ENCODE measurements around the gene STAB1.
A peak's percentile ranks its signal among the peaks of the same experiment; 100 is the strongest.

The STAB1 gene

DNA sequence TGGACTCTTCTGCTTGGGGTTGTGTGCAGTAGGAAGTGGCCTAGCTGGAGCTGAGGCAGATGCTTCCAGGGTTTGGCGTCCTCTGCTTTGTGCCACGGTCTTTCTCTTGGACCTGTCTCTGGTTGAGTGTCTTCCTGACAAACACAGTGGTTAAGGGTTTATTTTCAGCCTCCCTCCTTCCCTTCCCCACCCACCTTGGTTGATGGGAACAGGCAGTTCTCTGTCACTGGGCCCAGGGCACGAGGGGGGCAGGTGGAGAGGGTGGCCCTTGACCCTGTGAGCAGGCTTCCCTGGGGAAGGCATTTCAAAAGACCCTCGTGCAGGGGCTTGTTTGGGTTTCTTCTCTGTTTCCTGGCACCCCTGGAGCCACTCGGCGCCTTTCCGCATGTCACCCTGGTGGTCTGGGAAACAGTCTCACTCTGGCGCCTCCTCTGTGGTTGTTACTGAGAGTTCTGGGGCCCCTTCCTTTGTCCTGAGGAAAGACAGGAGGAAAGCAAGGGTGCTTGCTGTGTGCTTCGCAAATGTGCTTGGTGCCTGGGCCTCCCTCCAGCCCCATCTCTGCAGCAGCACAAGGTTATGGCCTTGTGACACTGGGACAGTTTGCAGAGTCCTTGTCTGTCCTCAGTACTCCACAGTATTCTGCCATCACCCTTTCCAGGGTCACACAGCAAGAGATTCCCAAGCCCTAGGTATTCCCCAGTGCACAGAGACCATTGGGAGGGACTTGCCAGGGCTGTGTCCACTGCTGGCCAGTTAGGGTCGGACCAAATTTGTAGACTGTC, 10.3 kb upstream of the STAB1 start:
- no peak for DNase-seq

DNA sequence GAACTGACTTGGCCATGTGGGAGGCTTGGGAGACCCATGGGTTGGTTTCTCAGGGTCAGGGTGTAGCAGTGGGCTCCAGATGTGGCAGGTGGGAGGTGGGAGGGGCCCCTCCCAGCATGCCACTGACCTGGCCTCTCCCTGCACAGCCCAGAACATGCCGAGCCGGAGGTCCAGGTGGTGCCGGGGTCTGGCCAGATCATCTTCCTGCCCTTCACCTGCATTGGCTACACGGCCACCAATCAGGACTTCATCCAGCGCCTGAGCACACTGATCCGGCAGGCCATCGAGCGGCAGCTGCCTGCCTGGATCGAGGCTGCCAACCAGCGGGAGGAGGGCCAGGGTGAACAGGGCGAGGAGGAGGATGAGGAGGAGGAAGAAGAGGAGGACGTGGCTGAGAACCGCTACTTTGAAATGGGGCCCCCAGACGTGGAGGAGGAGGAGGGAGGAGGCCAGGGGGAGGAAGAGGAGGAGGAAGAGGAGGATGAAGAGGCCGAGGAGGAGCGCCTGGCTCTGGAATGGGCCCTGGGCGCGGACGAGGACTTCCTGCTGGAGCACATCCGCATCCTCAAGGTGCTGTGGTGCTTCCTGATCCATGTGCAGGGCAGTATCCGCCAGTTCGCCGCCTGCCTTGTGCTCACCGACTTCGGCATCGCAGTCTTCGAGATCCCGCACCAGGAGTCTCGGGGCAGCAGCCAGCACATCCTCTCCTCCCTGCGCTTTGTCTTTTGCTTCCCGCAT, 7.9 kb upstream of the STAB1 start:
- DNase-seq: no peak

DNA sequence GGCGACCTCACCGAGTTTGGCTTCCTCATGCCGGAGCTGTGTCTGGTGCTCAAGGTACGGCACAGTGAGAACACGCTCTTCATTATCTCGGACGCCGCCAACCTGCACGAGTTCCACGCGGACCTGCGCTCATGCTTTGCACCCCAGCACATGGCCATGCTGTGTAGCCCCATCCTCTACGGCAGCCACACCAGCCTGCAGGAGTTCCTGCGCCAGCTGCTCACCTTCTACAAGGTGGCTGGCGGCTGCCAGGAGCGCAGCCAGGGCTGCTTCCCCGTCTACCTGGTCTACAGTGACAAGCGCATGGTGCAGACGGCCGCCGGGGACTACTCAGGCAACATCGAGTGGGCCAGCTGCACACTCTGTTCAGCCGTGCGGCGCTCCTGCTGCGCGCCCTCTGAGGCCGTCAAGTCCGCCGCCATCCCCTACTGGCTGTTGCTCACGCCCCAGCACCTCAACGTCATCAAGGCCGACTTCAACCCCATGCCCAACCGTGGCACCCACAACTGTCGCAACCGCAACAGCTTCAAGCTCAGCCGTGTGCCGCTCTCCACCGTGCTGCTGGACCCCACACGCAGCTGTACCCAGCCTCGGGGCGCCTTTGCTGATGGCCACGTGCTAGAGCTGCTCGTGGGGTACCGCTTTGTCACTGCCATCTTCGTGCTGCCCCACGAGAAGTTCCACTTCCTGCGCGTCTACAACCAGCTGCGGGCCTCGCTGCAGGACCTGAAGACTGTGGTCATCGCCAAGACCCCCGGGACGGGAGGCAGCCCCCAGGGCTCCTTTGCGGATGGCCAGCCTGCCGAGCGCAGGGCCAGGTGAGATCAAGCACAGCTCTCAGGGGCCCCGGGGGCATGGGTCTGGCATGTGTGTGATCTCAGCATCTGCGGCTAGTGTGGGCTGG, 7.1 kb upstream of the STAB1 start:
- DNase-seq: no peak

DNA sequence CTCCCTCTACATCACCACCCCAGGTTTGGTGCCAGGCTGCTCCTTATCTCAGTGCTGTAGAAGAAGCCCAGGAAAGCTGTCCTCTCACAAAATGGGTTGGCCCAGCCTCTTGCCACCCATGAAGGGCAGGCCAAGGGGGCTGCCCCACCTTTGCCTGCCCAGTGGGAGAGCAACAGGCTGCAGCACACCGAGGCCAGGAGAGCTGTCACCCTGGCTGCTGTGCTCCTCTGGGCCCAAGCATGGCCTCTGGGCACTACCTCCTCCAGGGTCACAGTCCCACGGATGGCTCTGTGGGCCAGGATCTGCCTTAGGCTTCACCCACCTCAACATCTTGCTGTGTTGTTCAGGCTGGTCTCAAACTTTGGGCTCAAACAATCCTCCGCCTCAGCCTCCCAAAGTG, 6.4 kb upstream of the STAB1 start:
- no peak for DNase-seq

DNA sequence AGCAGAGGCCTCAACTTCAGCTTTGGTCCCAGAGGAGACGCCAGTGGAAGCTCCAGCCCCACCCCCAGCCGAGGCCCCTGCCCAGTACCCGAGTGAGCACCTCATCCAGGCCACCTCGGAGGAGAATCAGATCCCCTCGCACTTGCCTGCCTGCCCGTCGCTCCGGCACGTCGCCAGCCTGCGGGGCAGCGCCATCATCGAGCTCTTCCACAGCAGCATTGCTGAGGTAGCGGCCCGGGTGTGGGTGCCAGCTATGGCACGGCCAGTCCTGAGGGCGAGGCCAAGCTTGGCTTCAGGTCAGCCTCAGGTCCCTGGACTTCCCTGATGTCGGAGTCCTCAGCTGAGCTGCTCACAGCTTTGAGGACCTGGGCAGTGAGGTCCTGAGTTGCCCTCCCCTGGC, 5.7 kb upstream of the STAB1 start:
- no peak for DNase-seq

DNA sequence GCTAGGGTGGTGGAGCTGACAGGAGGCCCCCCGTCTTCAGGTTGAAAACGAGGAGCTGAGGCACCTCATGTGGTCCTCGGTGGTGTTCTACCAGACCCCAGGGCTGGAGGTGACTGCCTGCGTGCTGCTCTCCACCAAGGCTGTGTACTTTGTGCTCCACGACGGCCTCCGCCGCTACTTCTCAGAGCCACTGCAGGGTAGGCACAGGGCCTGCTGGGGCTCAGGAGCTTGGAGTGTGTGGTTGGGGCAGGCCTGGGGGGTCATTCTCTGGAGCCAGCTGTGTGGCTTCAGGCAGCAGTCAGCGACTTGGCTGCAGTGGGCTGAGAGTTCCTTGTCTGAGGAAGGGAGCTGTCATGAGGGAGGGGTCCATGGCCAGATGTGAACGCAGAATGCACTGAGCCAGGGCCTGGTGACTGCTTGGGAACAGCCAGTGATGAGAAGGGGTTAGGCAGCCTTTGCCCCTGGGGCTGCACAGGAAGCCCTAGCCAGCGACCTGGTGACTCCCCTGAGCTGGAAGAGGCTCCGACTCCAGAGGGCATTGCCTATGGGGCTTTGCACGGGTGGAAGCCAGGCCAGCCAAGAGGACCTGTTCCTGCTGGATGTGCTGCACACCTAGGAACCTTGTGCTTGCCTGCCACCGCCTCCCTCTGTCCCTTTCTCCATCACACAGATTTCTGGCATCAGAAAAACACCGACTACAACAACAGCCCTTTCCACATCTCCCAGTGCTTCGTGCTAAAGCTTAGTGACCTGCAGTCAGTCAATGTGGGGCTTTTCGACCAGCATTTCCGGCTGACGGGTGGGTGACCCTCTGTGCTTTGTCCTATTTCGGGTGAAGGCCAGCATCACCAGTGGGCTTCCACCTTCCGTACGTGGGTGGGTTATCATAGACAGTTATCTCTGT, 4.9 kb upstream of the STAB1 start:
- no peak for DNase-seq

DNA sequence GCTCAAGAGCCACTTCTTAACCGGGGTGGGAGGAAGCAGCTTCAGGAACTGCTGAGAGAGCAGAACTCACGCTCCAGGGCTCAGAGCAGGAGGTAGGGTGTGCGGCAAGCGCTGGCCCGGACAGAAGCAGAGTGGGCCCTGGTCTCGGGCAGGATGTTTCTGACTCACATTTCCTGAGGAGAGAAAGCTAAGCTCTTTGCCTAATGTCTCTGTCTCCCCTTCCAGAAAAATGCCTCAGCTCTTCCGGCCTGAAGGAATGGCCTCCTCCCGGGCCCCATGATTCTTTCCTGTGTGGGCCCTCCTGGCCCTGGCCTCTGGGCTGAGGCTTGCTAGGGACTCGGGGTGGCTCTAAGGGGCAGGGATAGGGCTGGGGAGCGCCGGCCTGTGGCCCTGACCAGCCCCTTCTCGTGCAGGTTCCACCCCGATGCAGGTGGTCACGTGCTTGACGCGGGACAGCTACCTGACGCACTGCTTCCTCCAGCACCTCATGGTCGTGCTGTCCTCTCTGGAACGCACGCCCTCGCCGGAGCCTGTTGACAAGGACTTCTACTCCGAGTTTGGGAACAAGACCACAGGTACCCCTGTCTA, 4.1 kb upstream of the STAB1 start:
- DNase-seq: peak; percentile 78 to 83 (median 78)

DNA sequence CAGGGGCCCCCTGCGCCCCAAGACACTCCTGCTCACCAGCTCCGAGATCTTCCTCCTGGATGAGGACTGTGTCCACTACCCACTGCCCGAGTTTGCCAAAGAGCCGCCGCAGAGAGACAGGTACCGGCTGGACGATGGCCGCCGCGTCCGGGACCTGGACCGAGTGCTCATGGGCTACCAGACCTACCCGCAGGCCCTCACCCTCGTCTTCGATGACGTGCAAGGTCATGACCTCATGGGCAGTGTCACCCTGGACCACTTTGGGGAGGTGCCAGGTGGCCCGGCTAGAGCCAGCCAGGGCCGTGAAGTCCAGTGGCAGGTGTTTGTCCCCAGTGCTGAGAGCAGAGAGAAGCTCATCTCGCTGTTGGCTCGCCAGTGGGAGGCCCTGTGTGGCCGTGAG, 3.1 kb upstream of the STAB1 start:
- DNase-seq: no peak

DNA sequence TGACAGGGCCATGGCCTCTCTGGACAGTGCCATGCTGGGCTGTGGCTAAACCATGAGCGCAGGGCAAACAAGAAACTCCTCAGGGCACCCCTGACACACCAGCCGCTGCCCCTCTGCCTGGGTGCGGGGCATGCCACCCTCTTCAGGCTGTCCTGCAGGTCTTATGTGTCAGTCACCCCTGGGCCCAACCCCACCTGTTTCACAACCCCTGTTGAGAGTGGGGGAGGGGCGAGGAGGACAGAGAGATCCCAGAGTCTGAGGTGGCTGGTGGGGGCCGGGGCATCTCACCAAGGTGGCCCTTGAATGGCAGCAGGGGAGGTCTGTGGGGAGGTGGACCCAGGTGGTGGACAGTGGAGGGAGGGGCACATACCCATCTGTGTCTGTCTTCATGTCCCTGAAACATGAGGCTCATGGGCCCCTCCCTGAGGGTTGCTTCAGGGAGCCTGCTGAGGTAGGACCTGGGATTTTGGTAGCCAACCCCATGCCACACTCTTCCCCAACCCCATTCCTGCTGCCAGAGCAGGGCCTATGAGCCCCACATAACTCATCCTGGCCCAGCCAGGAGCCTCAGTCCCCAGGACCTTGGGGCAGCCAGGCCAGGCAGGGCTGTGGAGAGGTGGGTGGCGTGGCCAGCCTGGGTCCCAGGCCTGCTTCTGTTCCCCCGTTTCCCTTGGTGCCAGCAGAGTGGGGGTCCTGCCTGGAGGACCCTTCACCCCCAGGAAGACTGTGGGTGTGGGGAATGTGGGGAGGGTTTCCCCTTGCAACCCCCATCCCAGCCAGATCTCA, 1.7 kb upstream of the STAB1 start:
- DNase-seq: no peak

DNA sequence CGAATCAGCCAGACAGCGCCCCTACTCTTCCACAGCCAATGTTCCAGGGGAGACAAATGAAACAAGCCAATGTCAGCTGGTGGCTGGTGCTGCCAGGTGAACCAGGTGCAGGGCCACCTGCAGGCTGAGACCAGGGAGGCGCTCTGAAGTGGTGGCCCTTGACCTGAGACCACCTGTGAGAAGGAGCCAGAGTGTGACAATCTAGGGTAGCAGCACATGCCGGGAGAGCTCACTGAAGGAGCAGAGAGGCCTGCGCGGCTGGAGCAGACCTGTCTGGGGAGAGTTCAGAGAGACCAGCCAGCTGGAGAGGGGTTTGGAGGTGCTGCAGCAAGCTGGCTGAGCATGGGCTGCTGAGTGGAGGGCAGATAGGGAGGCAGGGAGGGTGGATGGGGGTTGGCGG, 693 bp upstream of the STAB1 start:
- DNase-seq: no peak

DNA sequence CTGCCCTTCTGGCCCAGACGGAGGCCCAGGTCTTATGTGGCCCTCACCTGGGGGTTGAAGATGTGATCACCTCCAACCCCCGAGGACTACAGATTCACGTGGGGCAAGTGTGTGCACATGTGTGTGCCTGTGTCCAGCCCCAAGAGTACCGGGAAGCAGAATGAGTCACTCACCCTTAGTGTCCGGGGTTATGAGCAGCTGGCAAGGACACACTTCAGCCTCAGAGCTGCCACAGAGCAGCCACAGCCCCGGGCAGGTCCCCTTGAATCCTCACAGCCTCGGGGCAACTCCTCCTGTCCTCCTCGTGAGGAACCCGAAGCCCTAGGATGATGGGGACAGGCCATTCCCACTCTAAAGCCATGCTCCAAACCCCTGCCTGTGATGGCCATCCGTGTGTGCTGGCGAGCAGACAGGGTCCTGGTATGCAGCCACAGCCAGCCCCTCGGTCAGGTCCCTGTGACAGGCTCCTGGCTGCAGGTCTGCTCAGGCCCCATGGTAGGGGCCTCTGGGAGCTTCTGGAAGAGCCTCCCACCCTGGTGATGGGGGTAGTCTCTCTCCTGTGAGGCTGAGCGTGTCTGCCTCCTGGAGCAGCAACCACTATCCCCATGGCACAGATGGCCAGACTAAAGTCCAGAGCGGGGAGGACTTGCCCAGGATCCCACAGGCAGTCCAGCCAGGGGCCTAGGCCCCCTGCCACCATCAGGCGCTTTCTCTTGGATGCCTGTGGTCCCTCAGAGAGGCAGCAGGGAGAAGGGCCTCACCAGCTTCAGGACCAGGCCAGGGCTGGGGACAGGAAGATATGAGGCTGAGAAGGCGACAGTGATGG, 852 bp downstream of the STAB1 start:
- DNase-seq: peak; percentile 77 to 84 (median 79)

DNA sequence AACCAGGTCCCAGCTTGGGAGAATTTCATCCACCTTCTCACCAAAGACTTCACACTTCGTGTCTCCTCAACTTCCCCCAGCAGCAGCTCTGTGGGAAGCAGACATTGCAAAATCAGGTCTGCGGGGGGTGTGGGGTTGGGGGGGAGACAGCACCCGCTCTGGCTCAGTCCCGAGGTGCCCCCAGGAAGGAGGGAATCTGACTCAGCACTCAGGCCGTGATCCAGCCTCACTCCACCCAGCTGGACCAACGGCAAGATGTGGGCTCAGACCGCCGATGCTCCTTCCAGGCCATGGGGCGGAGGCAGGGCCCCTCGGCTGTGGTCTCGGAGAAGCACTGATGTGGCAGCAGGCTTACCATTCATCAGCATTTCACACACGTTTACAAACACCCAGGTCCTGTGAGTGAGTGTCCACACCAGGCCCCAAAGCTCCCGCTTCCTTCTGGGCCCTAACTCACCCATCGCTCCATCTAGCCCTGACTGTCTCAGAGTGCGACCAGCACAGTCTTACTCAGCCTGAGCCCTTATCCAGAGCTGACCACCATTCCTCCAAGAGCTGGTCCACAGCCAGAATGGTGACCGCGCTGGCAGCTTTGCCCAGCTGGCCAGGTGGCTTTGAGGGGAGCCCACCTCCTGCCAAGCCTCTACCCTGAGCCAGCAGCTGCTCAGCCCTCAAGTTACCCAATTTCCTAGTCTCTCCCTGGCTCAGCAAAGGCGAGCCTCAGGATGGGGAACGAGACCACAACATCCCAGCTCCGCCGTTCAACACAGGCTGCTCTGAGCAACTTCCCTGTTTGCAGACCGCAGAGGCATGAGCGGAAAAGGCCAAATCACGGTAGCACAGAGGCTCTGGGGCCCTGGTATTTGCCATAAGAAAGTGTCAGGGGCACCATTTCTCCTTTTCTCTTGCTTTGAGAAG, 3.3 kb downstream of the STAB1 start:
- peak; percentile 89 to 92 (median 90) for DNase-seq

DNA sequence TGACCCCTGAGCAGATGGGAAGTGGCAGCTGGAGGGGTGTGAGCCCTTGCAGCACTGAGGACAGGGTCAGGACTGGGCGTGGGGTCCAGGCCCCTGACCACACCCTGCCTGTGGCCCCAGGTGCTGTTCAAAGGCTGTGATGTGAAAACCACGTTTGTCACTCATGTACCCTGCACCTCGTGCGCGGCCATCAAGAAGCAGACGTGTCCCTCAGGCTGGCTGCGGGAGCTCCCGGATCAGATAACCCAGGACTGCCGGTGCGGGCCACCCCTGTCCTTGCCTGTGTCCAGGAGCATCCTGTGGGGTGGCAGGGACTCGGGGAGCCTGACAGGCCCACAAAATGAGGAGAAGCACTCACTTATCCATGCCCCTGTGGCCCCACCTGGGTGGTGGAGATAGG, 5.9 kb downstream of the STAB1 start:
- no peak for DNase-seq

DNA sequence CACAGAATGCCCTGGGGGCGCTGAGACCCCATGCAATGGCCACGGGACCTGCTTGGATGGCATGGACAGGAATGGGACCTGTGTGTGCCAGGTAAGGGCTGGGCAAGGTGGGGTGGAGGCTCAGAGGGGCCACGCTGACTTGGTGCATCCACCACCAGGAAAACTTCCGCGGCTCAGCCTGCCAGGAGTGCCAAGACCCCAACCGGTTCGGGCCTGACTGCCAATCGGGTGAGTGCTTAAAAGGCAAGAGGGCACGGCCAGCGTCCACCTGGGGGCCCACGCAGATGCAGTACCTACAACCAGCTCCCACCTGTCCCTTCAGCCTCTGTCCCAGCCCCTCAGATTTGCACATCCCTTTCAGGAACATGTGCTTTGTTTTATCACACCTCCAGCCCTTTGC, 6.9 kb downstream of the STAB1 start:
- DNase-seq: no peak

DNA sequence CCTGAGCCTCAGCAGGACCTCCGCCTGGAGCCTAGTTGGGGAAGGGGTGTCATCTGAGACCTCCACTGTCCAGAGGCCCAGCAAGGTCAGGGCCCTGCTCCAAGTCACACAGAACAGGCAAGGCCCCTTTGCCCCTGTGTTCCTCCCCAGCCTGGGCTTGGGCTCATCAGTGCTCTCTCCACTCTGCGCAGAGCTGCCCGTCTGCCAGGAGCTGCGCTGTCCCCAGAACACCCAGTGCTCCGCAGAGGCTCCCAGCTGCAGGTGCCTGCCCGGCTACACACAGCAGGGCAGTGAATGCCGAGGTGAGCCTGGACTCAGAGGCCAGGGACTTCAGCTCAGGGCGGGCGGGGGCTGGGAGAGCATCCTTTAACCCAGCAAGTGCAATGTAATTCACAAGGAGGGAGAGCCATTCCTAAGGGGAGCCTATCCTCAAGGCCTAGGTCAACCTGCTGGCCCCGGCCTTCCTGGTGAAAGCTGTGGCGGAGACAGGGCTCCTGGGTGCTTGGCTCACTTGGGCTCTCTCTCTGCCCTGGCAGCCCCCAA, 7.7 kb downstream of the STAB1 start:
- no peak for DNase-seq

DNA sequence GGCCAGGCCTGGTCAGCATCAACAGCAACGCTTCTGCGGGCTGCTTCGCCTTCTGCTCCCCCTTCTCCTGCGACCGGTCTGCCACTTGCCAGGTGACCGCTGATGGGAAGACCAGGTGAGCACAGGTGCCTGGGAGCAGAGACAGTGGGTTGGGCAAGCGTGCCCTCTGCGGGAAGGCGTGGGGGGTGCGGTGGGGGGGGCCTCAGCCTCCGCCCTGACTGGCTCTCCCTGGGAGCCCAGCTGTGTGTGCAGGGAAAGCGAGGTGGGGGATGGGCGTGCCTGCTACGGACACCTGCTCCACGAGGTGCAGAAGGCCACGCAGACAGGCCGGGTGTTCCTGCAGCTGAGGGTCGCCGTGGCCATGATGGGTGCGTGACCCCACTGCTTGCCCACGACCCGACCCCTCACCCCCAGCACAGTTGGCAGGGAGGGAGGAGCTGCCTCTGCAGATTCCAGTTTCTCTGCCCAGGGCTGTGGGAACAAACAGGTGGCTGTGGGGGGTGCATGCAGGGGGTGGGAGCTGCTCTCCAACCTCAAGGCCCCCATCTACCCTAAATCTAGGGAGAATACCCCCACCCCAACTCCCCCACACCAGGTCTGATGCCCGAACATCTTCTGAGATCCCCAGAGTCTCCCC, 8.8 kb downstream of the STAB1 start:
- DNase-seq: no peak

DNA sequence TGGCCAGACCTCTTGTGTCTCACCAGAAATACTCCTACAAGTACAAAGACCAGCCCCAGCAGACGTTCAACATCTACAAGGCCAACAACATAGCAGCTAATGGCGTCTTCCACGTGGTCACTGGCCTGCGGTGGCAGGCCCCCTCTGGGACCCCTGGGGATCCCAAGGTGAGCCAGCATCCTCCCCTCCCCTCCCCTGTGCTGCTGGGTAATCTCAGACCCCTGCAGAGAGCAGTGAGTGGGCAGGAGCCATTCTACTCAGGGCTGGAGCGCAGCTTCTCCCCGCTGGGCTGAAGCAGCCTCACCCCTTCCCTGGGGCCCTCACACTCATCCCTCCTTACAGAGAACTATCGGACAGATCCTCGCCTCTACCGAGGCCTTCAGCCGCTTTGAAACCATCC, 9.8 kb downstream of the STAB1 start:
- DNase-seq: no peak

DNA sequence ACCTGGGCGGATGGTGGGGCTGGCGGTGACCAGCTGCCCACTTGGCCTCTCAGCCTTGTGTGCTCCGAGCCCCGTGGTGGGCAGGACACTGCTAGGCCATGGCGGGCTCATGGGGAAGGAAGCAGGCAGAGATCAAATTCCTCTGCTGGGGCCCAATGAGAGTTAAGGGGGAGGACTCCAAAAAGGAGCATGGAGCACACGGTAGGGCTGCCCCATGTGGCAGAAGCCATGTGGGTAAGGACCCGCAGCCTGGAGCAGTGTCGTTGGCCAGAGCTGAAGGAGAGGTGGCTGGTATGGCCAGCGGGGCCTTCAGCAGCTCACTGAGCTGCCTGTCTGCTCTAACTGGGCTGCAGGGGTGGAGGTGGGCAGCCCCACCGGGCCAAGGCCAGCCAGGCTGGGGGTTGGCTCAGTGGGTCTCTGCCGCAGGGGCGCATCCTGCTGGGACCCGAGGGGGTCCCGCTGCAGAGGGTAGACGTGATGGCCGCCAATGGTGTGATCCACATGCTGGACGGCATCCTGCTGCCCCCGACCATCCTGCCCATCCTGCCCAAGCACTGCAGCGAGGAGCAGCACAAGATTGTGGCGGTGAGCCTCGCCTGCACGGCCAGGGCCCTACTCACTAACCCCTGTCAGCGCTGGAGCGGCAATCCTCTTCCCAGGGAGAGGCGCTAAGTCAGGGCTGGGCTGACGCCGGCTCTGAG, 11.3 kb downstream of the STAB1 start:
- DNase-seq: no peak
